Nucleus accumbens (tissue), 56 donors: Measurements from ENCODE around the gene LRP1-AS.

ENCODE experiments used
- DNase-seq, 56 donors: peaks; one replicate each; lab custom pipeline; 2025; lab: John Stamatoyannopoulos, UW

The LRP1-AS gene

DNA sequence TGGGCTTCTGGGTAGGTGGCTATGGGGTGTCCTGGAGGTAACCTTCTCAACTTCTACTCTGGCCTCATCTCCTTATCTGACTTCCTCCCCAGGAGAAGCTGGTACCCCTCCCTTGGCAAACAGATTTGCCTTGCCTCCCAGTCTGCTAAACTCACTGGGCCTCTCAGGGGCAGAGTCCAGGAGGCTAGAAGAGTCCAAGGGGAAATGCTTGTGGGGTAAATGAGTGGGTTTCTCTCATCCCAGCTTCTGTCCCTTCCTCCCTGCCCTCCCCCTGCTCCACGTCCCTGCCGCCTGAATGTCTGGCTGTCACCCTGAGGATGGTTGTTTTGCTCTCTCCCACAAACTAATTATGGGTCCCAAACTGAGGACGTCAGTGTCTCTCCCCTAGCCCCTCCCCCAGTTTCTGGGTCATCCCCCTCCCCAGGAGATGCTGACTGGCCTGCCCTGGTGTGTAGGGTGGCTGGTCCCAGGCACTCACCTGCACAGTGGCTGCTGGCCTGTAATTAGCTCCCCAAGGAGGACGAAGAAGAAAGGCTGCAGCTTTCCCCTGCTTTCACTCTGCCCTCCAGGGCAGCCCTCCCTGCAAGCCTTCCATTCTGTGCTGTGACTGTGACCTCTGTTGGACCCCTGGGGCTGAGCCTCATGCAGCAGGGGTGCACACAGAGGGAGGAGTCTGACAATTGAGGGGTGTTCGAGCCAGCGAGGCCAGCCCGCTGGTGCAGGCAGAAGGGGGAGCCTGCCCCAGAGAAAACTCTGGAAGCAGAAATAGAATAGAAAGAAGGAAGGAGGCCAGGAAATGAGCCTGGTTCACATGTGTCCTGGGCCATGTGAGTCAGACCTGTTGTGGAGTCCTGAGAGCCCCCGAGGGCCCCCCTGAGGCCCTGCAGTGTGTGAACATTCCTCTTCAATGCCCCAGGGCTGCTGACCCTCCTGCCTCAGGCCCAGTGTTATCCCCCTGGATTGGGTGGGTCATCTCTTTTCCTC, at the start of gene LRP1-AS:
LRP1-AS (minus strand) TSS at position 659 of the 984 bp plus-strand sequence.
- DNase-seq = peak in 1 of 56 donors; percentile 23

- no peak for DNase-seq
Observed at GRCh38 chr12:57196956-57197355, 49.5 kb upstream of the LRP1-AS start.

GRCh38 chr12:57196439-57196838, 49.0 kb upstream of the LRP1-AS start:
- DNase-seq = no peak

DNA sequence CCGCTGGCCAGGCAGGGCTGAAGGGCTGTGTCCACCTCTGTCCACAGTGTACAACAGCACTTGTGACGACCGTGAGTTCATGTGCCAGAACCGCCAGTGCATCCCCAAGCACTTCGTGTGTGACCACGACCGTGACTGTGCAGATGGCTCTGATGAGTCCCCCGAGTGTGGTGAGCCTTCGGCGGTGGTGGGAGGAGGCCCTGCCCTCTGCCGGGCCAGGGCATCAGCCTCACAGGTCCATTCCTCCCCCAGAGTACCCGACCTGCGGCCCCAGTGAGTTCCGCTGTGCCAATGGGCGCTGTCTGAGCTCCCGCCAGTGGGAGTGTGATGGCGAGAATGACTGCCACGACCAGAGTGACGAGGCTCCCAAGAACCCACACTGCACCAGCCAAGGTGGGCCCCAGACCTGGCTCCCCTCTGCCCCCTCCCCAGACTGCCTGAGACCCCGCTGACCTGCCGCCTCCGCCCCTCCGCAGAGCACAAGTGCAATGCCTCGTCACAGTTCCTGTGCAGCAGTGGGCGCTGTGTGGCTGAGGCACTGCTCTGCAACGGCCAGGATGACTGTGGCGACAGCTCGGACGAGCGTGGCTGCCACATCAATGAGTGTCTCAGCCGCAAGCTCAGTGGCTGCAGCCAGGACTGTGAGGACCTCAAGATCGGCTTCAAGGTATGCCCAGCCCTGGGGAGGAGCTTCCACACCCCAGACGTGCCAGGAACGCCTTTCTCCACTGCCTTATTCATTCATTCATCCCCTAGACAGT, 48.4 kb upstream of the LRP1-AS start:
- DNase-seq = no peak

DNA sequence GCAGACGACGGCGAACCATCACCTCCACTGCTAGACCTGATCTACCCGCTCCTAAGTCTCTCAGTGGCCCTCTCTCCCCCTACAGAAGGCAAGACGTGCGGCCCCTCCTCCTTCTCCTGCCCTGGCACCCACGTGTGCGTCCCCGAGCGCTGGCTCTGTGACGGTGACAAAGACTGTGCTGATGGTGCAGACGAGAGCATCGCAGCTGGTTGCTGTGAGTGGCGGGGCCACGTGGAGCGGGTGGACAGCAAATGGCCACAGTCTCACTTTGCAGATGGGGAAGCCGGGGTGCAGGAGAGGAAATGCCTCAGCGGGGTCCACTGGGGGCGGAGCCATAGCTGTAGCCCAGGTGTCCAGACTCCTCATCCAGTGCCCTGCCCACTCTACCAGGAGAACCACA, 47.8 kb upstream of the LRP1-AS start:
- DNase-seq = peak in 6 of 56 donors; percentile 8 to 45 (median 20)

- DNase-seq = no peak
Observed at GRCh38 chr12:57194253-57194652, 46.8 kb upstream of the LRP1-AS start.

DNA sequence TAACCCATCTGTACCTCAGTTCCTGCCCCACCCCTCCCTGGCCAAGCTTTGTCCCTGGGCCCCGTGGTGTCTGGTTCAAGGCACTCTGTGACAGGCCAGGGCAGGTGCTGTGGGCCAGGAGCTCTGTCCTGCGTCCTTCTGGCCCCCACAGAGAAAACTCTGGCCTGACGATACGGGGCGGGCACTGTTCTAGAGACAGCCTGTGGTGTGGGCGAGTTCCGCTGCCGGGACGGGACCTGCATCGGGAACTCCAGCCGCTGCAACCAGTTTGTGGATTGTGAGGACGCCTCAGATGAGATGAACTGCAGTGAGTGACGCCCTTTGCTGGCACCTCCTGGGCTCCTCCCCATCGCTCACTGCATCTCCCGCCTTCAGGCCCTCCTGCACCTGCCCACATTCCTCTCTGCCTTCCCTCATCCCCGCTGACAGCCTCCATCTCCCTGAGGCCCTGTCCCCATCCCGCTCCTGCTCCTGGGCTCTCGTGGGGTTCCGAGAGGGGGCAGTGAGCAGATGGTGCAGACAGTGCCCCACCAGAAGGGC, 46.4 kb upstream of the LRP1-AS start:
- peak in 2 of 56 donors; percentile 17 to 35 for DNase-seq

DNA sequence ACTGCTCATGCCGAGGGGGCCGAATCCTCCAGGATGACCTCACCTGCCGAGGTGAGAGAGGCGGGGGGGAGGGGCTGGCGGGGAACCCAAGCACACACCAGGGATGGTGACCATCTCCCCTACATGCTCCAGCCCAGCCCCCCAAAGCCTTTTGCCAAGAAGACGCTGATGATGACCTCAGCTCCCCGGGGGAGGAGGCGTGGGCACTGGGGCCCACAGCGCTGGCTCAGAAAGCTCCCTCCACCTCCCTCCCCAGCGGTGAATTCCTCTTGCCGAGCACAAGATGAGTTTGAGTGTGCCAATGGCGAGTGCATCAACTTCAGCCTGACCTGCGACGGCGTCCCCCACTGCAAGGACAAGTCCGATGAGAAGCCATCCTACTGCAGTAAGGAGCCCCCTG, 45.5 kb upstream of the LRP1-AS start:
- no peak for DNase-seq

- DNase-seq = no peak
Observed at GRCh38 chr12:57191410-57191809, 44.0 kb upstream of the LRP1-AS start.

GRCh38 chr12:57190821-57191220, 43.4 kb upstream of the LRP1-AS start:
- no peak for DNase-seq

DNA sequence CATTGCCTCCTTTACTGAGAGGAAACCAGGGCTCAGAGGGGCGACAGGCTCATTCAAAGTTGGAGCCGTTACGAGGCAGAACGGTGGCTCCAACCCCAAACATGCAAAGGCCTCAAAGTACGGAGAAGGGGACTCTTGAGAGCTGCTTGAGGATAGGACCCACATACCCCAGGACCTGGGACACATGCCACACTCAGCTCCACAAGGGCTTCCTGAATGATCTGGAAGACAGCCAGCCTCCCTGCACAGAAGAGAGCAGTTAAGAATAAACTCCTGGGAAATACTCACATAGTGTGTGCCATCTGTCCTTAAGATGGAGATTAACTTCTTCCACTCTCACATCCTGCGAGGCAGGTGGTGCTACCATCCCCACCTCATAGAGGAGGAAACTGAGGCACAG, 42.6 kb upstream of the LRP1-AS start:
- peak in 7 of 56 donors; percentile 11 to 36 (median 21) for DNase-seq

- DNase-seq = no peak
Observed at GRCh38 chr12:57188090-57188425, 40.6 kb upstream of the LRP1-AS start.

- peak in 2 of 56 donors; percentile 11 to 16 for DNase-seq
Observed at GRCh38 chr12:57187222-57188089, 40.0 kb upstream of the LRP1-AS start.

GRCh38 chr12:57185906-57186508, 38.6 kb upstream of the LRP1-AS start:
- DNase-seq = peak in 4 of 56 donors; percentile 11 to 20 (median 16)

- no peak for DNase-seq
Observed at GRCh38 chr12:57185403-57185802, 38.0 kb upstream of the LRP1-AS start.

DNA sequence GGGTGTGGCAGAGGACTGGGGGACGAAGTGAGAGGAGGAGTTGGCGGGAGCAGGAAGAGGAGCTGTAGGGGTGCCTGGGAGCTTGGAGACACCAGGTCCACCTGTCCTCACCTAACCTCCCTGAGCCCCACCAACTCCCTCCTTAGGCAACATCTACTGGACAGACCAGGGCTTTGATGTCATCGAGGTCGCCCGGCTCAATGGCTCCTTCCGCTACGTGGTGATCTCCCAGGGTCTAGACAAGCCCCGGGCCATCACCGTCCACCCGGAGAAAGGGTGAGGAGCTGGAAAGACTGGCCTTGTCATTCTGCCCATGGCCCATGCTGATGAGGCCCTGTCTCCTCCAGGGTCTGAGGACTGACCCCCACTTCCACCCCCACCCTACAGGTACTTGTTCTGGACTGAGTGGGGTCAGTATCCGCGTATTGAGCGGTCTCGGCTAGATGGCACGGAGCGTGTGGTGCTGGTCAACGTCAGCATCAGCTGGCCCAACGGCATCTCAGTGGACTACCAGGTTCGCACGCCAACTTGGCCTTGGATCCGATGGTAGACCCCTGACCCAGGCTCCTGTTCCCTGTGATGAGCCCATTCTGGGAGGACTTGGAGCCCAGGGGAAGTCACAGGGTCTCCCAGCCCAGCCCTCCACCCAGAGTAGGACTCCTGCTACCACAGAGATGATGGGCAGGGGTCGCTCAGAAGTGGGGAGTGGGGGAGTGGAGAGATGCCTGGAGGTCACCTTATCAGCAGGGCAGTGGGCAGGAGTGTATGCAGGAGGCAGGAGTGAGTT, 36.7 kb upstream of the LRP1-AS start:
- DNase-seq = no peak

- DNase-seq = peak in 43 of 56 donors; percentile 5 to 79 (median 37)
Observed at GRCh38 chr12:57182918-57183575, 35.6 kb upstream of the LRP1-AS start.

DNA sequence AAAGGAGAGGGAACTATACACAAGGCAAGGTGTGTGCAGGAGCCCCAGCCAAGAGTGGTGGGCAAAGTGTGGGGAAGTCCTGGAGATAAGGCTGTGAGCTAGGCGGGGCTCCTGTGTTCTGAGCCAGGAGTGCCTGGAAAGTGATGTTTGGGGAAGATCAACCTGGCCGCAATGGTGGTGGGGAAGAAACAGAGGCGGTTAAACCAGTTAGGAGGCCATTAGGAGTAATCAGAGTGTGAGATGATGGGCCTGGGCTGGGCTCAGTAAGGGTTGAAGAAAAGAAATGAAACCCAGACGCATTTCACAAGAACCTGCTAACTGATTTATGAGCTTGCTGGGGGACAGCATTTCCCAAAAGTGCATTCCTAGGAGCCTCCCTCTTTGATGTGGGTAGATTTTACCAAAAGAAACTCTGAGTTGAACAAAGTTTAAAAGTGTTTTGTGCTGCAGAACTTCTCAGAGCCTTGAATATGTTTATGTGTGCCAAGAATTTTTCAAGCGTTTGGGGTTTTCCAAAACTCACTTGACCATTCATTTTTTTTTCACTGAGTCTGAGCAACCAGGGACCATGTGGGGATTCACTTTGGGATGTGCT, 34.2 kb upstream of the LRP1-AS start:
- DNase-seq = no peak
